Measurements from ENCODE around the gene MDC1. TPM values are rescaled to one million over a fixed set of nuclear protein-coding genes. Genes with fewer than 3 reads are reported as not detected.

The MDC1 gene
- polyA plus RNA-seq, 1 of the 3 experiments (the other 2 are of a cell fraction), result 10.4 TPM

DNA sequence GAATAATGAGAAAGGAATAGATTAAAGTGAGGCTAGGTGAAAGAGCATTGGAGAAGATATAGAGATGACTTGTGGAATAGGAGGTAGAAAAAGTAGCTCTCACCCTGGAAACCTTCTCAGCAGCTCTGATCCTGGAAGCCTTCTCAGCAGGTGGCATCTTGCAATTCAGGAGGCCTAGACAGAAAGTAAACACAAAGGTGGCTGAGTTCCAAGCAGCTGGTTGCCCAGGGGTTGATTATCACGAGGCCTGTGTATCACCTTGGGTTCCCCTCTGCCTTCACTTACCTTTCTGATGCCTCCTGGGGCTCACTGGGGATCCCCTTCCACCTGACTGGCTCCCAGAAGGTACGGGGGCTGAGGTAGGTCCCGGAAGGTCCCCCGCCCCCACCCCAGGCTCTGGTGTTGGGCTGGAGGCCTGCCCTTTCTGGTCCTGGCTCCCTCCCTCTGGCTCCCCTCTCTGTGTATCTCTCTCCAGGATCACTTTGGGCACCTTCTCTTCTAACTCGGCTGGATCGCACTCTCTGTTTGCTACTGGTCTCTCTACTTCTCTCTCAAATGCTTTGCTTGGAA lies 9.7 kb downstream of the MDC1 start:
- TF ChIP-seq POLR2AphosphoS5 (IDR thresholded peaks at IDR 0.05; ENCODE audit: low read depth, low read length) (no peak), RXRA (IDR thresholded peaks at IDR 0.05; ENCODE audit: borderline replicate concordance, low read depth) (no peak), FOXM1 (IDR thresholded peaks at IDR 0.05; ENCODE audit: low read depth) (no peak), MAX (IDR thresholded peaks at IDR 0.05; ENCODE audit: low read depth) (no peak), EP300 (IDR thresholded peaks at IDR 0.05; ENCODE audit: borderline replicate concordance in 1 of 2, low read depth in 1 of 2, low read length in 1 of 2) (no peak), GABPA (IDR thresholded peaks at IDR 0.05; ENCODE audit: low read depth) (no peak), ZBTB33 (IDR thresholded peaks at IDR 0.05; ENCODE audit: borderline replicate concordance, low read depth) (no peak), PBX3 (IDR thresholded peaks at IDR 0.05) (no peak), MXI1 (IDR thresholded peaks at IDR 0.05; ENCODE audit: low read depth, low read length) (no peak), TCF12 (IDR thresholded peaks at IDR 0.05) (no peak), CTCF (IDR thresholded peaks at IDR 0.05) (no peak), RFX5 (IDR thresholded peaks at IDR 0.05; ENCODE audit: low read length) (no peak), NFIC (IDR thresholded peaks at IDR 0.05; ENCODE audit: borderline replicate concordance) (no peak)

More for the DNA sequence above, 9.7 kb downstream of the MDC1 start:
- H3K27me3 ChIP-seq (ENCODE audit: insufficient read depth), result no peaks in the 10 kb centered on the region
- peaks cover 5% of the 10 kb centered on the region for H3F3A ChIP-seq (replicated peaks; ENCODE audit: insufficient read depth)
- ChIA-PET POLR2A (interaction anchor here (0.6 to 1.4 kb wide), 2 partner anchors 15 to 1421 kb away, joined by 3 to 4 read pairs; partner anchors contain the start of gene ATF6B), CTCF (interaction anchor here (1.3 to 42.4 kb wide), 2 partner anchors 22 to 23 kb away, joined by 3 to 838 read pairs; partner anchors contain the start of genes DHX16, NRM and PPP1R18)
- no peaks in the 10 kb centered on the region for H4K20me1 ChIP-seq (ENCODE audit: insufficient read depth)
- no peaks in the 10 kb centered on the region for H3K4me1 ChIP-seq (ENCODE audit: control insufficient read depth in 1 of 2, insufficient read depth in 2 of 2, low read depth in 1 of 2, low read length in 1 of 2)
- DNase-seq, result no peak
- 83% methylated on average over 3 of the region's 6 CpGs for WGBS (ENCODE audit: low lambda C conversion rate)
- H3K9ac ChIP-seq, result no peak overlapping the region
- no peaks in the 10 kb centered on the region for H3K9me2 ChIP-seq
- no peaks in the 10 kb centered on the region for H3K79me2 ChIP-seq (ENCODE audit: insufficient read depth)
- no peak overlapping the region for H3K27ac ChIP-seq (ENCODE audit: low read depth in 2 of 2, low read length in 1 of 2)
- no peak overlapping the region for H3K4me2 ChIP-seq
- H3K9me3 ChIP-seq, result no peaks in the 10 kb centered on the region
- H2AFZ ChIP-seq (ENCODE audit: low read depth), result no peak overlapping the region
- peaks cover 15 to 27% of the 10 kb centered on the region in 2 experiments for H3K36me3 ChIP-seq (replicated peaks in 1 of 2; ENCODE audit: control insufficient read depth in 1 of 2, insufficient read depth in 2 of 2, low read length in 1 of 2)
- H3K4me3 ChIP-seq (ENCODE audit: low read depth in 2 of 2, low read length in 1 of 2), result no peak overlapping the region

Data from SK-N-SH (cell line).